ENCODE data around the gene CTF1.
"Not testable (repeated sequence)": the region's sequence is repeated elsewhere in the genome, so short reads cannot be mapped to it uniquely, and the experiment has no call there.

CTF1 gene

GRCh38 chr16:30927789-30928378 is 31.5 kb downstream of the CTF1 start:
- H3K27ac ChIP-seq = peak overlapping the region in 8 of 11 experiments; percentile 85 to 96 (median 90); a peak in 16 of 22 replicates
- peak overlapping the region in 9 of 11 experiments; percentile 86 to 97 (median 92); a peak in 16 of 22 replicates for H3K9ac ChIP-seq
- H3K27me3 ChIP-seq = no peaks in the 10 kb centered on the region
- H3K4me3 ChIP-seq = peak overlapping the region in 3 of 10 experiments; percentile 78 to 92 (median 84); a peak in 2 of 20 replicates
- H3K4me2 ChIP-seq = peak overlapping the region in 9 of 11 experiments; percentile 92 to 98 (median 98); a peak in 17 of 22 replicates
- peaks cover 54 to 77% (median 68%) of the 10 kb centered on the region in 11 experiments for H3K36me3 ChIP-seq
- peaks cover 28 to 38% (median 34%) of the 10 kb centered on the region in 10 experiments for H3K4me1 ChIP-seq
- H4K20me1 ChIP-seq = peaks cover 0 to 78% (median 52%) of the 10 kb centered on the region in 11 experiments; a peak in 18 of 22 replicates
- no peaks in the 10 kb centered on the region for H3K9me3 ChIP-seq (replicated peaks in 1 of 11)
- no peak for TF ChIP-seq Cebpa-rat (IDR thresholded peaks at IDR 0.05)

DNA sequence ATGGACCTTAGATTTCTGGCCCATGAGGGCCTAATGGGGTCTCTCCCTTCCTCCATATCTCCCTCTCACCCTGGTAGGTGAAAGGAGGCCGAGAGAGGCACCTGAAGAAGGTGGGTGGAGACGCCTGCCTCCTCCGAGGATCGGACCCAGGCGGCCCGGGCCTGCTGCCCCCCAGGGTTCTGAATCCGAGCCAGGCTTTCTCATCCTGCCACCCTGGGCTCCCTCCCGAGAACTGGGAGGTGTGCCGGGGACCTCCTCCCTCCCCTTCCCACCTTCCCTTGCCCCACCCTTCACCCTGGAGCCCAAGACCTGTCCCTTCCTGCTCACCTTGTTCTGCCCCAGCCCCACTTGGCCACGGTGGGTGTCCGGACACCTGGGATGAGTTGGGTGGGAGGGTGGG is 32.0 kb downstream of the CTF1 start:
- Histone ChIP-seq H4K20me1 (peaks cover 0 to 78% (median 53%) of the 10 kb centered on the region in 11 experiments; a peak in 18 of 22 replicates), H3K4me3 (no peak overlapping the region), H3K27me3 (no peaks in the 10 kb centered on the region), H3K9ac (peak overlapping the region in 1 of 11 experiments; percentile 97; a peak in 1 of 22 replicates), H3K9me3 (replicated peaks in 1 of 11) (no peaks in the 10 kb centered on the region), H3K27ac (peak overlapping the region in 4 of 11 experiments; percentile 18 to 88 (median 65); a peak in 2 of 22 replicates), H3K4me1 (peaks cover 29 to 39% (median 36%) of the 10 kb centered on the region in 10 experiments), H3K4me2 (0 out of 22 replicates have a peak overlapping the region, but pooled peaks of 1 of the 11 experiments have one; percentile 92), H3K36me3 (peaks cover 59 to 82% (median 73%) of the 10 kb centered on the region in 11 experiments)
- TF ChIP-seq Cebpa-rat (IDR thresholded peaks at IDR 0.05) = no peak

- Histone ChIP-seq H3K9me3 (replicated peaks in 1 of 11) (no peaks in the 10 kb centered on the region), H3K4me1 (peaks cover 36 to 47% (median 42%) of the 10 kb centered on the region in 10 experiments), H3K4me2 (no peak overlapping the region), H3K27me3 (no peaks in the 10 kb centered on the region), H3K36me3 (peaks cover 66 to 89% (median 80%) of the 10 kb centered on the region in 11 experiments), H4K20me1 (peaks cover 0 to 78% (median 53%) of the 10 kb centered on the region in 11 experiments; a peak in 18 of 22 replicates), H3K9ac (peak overlapping the region in 5 of 11 experiments; percentile 9 to 44 (median 26); a peak in 7 of 22 replicates), H3K4me3 (no peak overlapping the region), H3K27ac (peak overlapping the region in 3 of 11 experiments; percentile 13 to 33 (median 17); a peak in 2 of 22 replicates)
- TF ChIP-seq Cebpa-rat (IDR thresholded peaks at IDR 0.05) = no peak
These were observed 32.8 kb downstream of the CTF1 start for GRCh38 chr16:30929167-30929566.

- Histone ChIP-seq H3K9ac (peak overlapping the region in 4 of 11 experiments; percentile 2 to 33 (median 16); a peak in 2 of 22 replicates), H3K36me3 (peaks cover 71 to 97% (median 87%) of the 10 kb centered on the region in 11 experiments), H3K4me3 (no peak overlapping the region), H3K9me3 (replicated peaks in 1 of 11) (no peaks in the 10 kb centered on the region), H3K4me1 (peaks cover 40 to 50% (median 45%) of the 10 kb centered on the region in 10 experiments), H3K27me3 (no peaks in the 10 kb centered on the region), H3K4me2 (no peak overlapping the region), H4K20me1 (peaks cover 0 to 78% (median 53%) of the 10 kb centered on the region in 11 experiments; a peak in 18 of 22 replicates), H3K27ac (peak overlapping the region in 1 of 11 experiments; percentile 33; a peak in 1 of 22 replicates)
- no peak for TF ChIP-seq Cebpa-rat (IDR thresholded peaks at IDR 0.05)
These were observed 33.8 kb downstream of the CTF1 start for GRCh38 chr16:30930160-30930571.

DNA sequence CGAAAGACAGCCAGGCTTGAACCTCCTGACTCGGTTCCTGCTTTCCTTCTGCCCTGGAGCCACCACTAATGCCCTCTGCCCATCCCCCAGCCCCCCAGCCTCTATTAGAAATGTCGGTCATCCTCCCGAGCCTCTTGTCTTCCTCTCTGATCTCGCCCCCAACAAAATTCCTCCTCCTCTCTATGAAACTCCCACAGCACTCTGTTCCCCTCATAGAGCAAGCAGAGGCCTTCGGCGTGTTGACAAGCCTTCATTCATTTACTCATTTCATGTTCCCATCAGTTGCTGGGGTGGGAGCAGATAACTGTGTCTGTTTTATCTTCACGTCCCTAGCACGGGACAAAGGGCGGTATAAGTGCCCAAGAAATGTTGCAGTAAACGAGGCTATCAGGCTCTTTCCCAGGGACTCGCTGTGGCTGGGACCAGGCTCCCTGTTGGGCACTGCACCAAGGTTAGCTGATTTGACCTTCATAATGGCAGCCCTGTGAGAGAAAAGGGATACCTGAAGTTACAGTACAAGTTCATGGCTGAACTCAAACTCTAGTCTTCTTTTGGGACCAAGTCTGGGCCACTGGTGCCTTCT is 34.7 kb downstream of the CTF1 start:
- peaks cover 75 to 97% (median 89%) of the 10 kb centered on the region in 11 experiments for H3K36me3 ChIP-seq
- peaks cover 40 to 50% (median 45%) of the 10 kb centered on the region in 10 experiments for H3K4me1 ChIP-seq
- H3K9me3 ChIP-seq (replicated peaks in 1 of 11) = no peaks in the 10 kb centered on the region
- H4K20me1 ChIP-seq = peaks cover 0 to 78% (median 53%) of the 10 kb centered on the region in 11 experiments; a peak in 16 of 22 replicates
- no peak overlapping the region for H3K4me2 ChIP-seq
- no peak for TF ChIP-seq Cebpa-rat (IDR thresholded peaks at IDR 0.05)
- peak overlapping the region in 4 of 11 experiments; percentile 2 to 23 (median 9); a peak in 2 of 22 replicates for H3K9ac ChIP-seq
- H3K4me3 ChIP-seq = no peak overlapping the region
- no peaks in the 10 kb centered on the region for H3K27me3 ChIP-seq
- 0 out of 22 replicates have a peak overlapping the region, but pooled peaks of 1 of the 11 experiments have one; percentile 25 for H3K27ac ChIP-seq

- Histone ChIP-seq H3K27me3 (no peaks in the 10 kb centered on the region), H3K4me3 (no peak overlapping the region; a peak in 1 of 20 replicates), H3K27ac (peak overlapping the region in 10 of 11 experiments; percentile 34 to 62 (median 44); a peak in 19 of 22 replicates), H3K9ac (peak overlapping the region; percentile 9 to 65 (median 29); a peak in 17 of 22 replicates), H3K4me2 (peak overlapping the region; percentile 51 to 92 (median 74)), H3K9me3 (replicated peaks in 1 of 11) (no peaks in the 10 kb centered on the region), H3K36me3 (peaks cover 46 to 86% (median 67%) of the 10 kb centered on the region in 11 experiments), H3K4me1 (peaks cover 59 to 68% (median 65%) of the 10 kb centered on the region in 10 experiments), H4K20me1 (peaks cover 0 to 63% (median 26%) of the 10 kb centered on the region in 11 experiments; a peak in 15 of 22 replicates)
- TF ChIP-seq Cebpa-rat (IDR thresholded peaks at IDR 0.05) = no peak
These were observed 38.6 kb downstream of the CTF1 start for GRCh38 chr16:30934827-30935557.

DNA sequence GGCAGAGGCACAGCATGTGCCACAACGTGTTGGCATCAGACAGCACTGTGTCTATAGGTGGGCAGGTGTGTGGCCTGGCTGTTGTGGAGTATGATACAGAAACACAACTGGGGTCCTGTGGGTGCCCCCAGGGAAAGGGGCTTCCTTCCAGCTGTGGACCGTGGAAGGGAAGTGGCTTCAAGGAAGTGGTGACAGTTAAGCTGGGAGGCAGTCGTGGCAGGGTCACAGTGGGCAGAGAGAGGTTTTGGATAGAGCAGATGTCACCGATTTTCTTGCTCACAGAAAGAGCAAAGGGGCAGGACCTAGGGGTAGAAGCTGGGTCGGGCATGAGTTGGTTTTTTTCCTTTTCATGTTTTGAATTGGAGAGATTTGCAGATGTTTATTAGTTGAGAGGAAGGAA is 41.3 kb downstream of the CTF1 start:
- H3K4me2 ChIP-seq = peak overlapping the region; percentile 77 to 95 (median 87)
- TF ChIP-seq Cebpa-rat (IDR thresholded peaks at IDR 0.05) = no peak
- peak overlapping the region; percentile 42 to 91 (median 83); a peak in 21 of 22 replicates for H3K27ac ChIP-seq
- H3K9ac ChIP-seq = peak overlapping the region; percentile 53 to 81 (median 72)
- H4K20me1 ChIP-seq = peaks cover 0 to 48% (median 18%) of the 10 kb centered on the region in 11 experiments; a peak in 16 of 22 replicates
- H3K9me3 ChIP-seq (replicated peaks in 1 of 11) = no peaks in the 10 kb centered on the region
- no peaks in the 10 kb centered on the region for H3K27me3 ChIP-seq
- peaks cover 86 to 95% (median 92%) of the 10 kb centered on the region in 10 experiments for H3K4me1 ChIP-seq
- peak overlapping the region in 8 of 10 experiments; percentile 3 to 42 (median 30); a peak in 9 of 20 replicates for H3K4me3 ChIP-seq
- peaks cover 32 to 86% (median 63%) of the 10 kb centered on the region in 11 experiments for H3K36me3 ChIP-seq

GRCh38 chr16:30939571-30939970 is 43.2 kb downstream of the CTF1 start:
- H3K4me3 ChIP-seq; H3K27me3 ChIP-seq; H3K9me3 ChIP-seq (replicated peaks in 1 of 11): not testable (repeated sequence)
- H4K20me1 ChIP-seq = peaks cover 0 to 55% (median 25%) of the 10 kb centered on the region in 11 experiments; a peak in 16 of 22 replicates
- peaks cover 76 to 84% (median 81%) of the 10 kb centered on the region in 10 experiments for H3K4me1 ChIP-seq
- H3K36me3 ChIP-seq = peaks cover 36 to 86% (median 64%) of the 10 kb centered on the region in 11 experiments
- H3K4me2 ChIP-seq = peak overlapping the region; percentile 77 to 95 (median 87)
- peak overlapping the region; percentile 5 to 81 (median 67); a peak in 16 of 22 replicates for H3K9ac ChIP-seq
- H3K27ac ChIP-seq = peak overlapping the region in 10 of 11 experiments; percentile 51 to 91 (median 84); a peak in 19 of 22 replicates

All from BLaER1 treated with 17β-estradiol and CSF1 and Interleukin-3, amounts not matched to agents 10 nM and 100 nM (cell line).